Hepatocyte (in vitro differentiated cells): ENCODE measurements around the gene TPX2.

ENCODE experiments used
- EZH2 ChIP-seq: fragments of 200-600 bp; sonication (generic); IDR thresholded peaks from 2 replicates; pipeline ENCODE4 v1.6.1; 2016; ENCODE audit warnings: antibody characterized with exemption, mild to moderate bottlenecking, borderline replicate concordance
- EZH2phosphoT487 ChIP-seq: fragments of 200-600 bp; sonication (generic); IDR thresholded peaks from one replicate; pipeline ENCODE4 v1.6.1; 2018; ENCODE audit warnings: antibody characterized with exemption, mild to moderate bottlenecking, low read depth, moderate library complexity; ENCODE audit not compliant: unreplicated experiment, severe bottlenecking
- TF ChIP-seq, protein P1 (sequence below): fragments of 200-600 bp; sonication (generic); IDR thresholded peaks from 2 replicates; pipeline ENCODE4 v1.5.1; 2016; ENCODE audit warnings: antibody characterized with exemption, mild to moderate bottlenecking; ENCODE audit not compliant: poor library complexity

DNA sequence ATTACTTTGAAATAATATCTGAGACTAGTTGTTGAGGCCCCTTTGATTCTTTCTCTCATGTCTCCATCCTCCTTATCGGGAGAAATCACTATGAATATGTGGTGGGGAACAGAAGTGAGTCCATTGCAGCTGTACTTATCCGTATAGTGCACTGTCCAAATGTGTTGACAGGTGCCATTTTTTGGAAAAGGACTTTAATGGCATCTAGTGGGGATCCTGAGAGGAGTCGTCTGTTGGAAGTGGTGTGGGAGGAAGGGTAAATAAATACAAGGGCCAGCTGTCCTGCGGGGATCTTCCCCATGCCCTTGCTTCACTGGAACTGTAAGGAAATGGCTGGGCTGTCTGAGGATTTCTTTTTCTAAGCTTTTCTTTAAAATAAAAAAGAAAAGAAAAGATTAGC lies 19.4 kb downstream of the TPX2 start:
- TF ChIP-seq, protein P1, sequence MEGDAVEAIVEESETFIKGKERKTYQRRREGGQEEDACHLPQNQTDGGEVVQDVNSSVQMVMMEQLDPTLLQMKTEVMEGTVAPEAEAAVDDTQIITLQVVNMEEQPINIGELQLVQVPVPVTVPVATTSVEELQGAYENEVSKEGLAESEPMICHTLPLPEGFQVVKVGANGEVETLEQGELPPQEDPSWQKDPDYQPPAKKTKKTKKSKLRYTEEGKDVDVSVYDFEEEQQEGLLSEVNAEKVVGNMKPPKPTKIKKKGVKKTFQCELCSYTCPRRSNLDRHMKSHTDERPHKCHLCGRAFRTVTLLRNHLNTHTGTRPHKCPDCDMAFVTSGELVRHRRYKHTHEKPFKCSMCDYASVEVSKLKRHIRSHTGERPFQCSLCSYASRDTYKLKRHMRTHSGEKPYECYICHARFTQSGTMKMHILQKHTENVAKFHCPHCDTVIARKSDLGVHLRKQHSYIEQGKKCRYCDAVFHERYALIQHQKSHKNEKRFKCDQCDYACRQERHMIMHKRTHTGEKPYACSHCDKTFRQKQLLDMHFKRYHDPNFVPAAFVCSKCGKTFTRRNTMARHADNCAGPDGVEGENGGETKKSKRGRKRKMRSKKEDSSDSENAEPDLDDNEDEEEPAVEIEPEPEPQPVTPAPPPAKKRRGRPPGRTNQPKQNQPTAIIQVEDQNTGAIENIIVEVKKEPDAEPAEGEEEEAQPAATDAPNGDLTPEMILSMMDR, result no peak
- TF ChIP-seq EZH2, result no peak
- TF ChIP-seq EZH2phosphoT487, result no peak
